PC-3 (cell line): ENCODE data around the gene NLRP1. TPM values are rescaled to one million over a fixed set of nuclear protein-coding genes. Genes with fewer than 3 reads are reported as not detected.
A peak's percentile ranks its signal among the peaks of the same experiment; 100 is the strongest.
"Not testable (repeated sequence)": the region's sequence is repeated elsewhere in the genome, so short reads cannot be mapped to it uniquely, and the experiment has no call there.

Source experiments
- ATAC-seq: fragments of 200-7000 bp; cut with Tn5 transposase; 2 replicates; pipeline ENCODE4 v1.9.1; 2020; ENCODE audit warnings: mild to moderate bottlenecking, moderate library complexity
- BruUV-seq: library from RNA; stranded (reverse); fragments of 400-500 nt; replicated peaks from 2 replicates; lab custom pipeline; 2021; lab: Mats Ljungman, UMichigan
- CTCF ChIA-PET: fragments of 300-600 bp; sonication (Branson Sonifier 250); formaldehyde crosslinking; loops from one replicate; lab custom pipeline; 2022; ENCODE audit warnings: antibody characterized with exemption; lab: Charles Lee
- POLR2A ChIA-PET: fragments of 300-600 bp; sonication (Branson Sonifier 250); formaldehyde crosslinking; loops from one replicate; lab custom pipeline; 2022; ENCODE audit warnings: antibody characterized with exemption; ENCODE audit not compliant: unreplicated experiment; lab: Charles Lee
- DNase-seq: peaks from one replicate; pipeline ENCODE4 v3.0.0-alpha.2; 2015
- H2AFZ ChIP-seq: fragments of 300-600 bp; sonication (generic); 2 replicates; pipeline ENCODE4 v1.6.0; 2016; ENCODE audit warnings: antibody characterized with exemption, low read length
- H3F3A ChIP-seq: fragments of 300-600 bp; sonication (generic); one replicate; pipeline ENCODE4 v1.6.0; 2017; ENCODE audit warnings: antibody characterized with exemption, low read length, control low read depth, mild to moderate bottlenecking; ENCODE audit not compliant: unreplicated experiment
- H3K27ac ChIP-seq: fragments of 300-600 bp; sonication (generic); 2 replicates; pipeline ENCODE4 v1.5.1; 2016; ENCODE audit warnings: mild to moderate bottlenecking, low read length
- H3K27me3 ChIP-seq: fragments of 300-600 bp; sonication (generic); 2 replicates; pipeline ENCODE4 v1.6.1; 2016; ENCODE audit warnings: low read length, mixed read lengths
- H3K36me3 ChIP-seq: fragments of 300-600 bp; sonication (generic); 2 replicates; pipeline ENCODE4 v1.6.1; 2016; ENCODE audit warnings: low read depth, mixed run types, low read length, mixed read lengths
- H3K4me1 ChIP-seq: fragments of 300-600 bp; sonication (generic); 2 replicates; pipeline ENCODE4 v1.5.1; 2016; ENCODE audit warnings: low read length; ENCODE audit not compliant: insufficient read depth
- H3K4me2 ChIP-seq: fragments of 300-600 bp; sonication (generic); 2 replicates; pipeline ENCODE4 v1.6.0; 2016; ENCODE audit warnings: low read length
- H3K4me3 ChIP-seq: fragments of 300-600 bp; sonication (generic); 2 replicates; pipeline ENCODE4 v1.5.1; 2016; ENCODE audit warnings: mild to moderate bottlenecking, low read length, mixed read lengths
- H3K79me2 ChIP-seq: fragments of 300-600 bp; sonication (generic); 2 replicates; pipeline ENCODE4 v1.6.1; 2017; ENCODE audit warnings: low read length, mixed read lengths
- H3K9ac ChIP-seq: fragments of 300-600 bp; sonication (generic); 2 replicates; pipeline ENCODE4 v1.6.0; 2016; ENCODE audit warnings: mild to moderate bottlenecking, low read length
- H3K9me2 ChIP-seq: fragments of 300-600 bp; sonication (generic); replicated peaks from 2 replicates; pipeline ENCODE4 v1.6.1; 2016; ENCODE audit warnings: mixed run types, low read length, mixed read lengths
- H3K9me3 ChIP-seq: fragments of 300-600 bp; sonication (generic); 2 replicates; pipeline ENCODE4 v1.6.1; 2016; ENCODE audit warnings: low read length, mixed read lengths
- H4K20me1 ChIP-seq: fragments of 300-600 bp; sonication (generic); 2 replicates; pipeline ENCODE4 v1.6.1; 2016; ENCODE audit warnings: low read length, mixed read lengths
- CTCF ChIP-seq: fragments of 300-600 bp; sonication (generic); conservative IDR thresholded peaks from 2 replicates; pipeline ENCODE4 v1.5.1; 2017; ENCODE audit warnings: antibody characterized with exemption, low read depth, mild to moderate bottlenecking, low read length
- EZH2 ChIP-seq: fragments of 300-600 bp; sonication (generic); IDR thresholded peaks from one replicate; pipeline ENCODE4 v1.6.1; 2017; ENCODE audit warnings: antibody characterized with exemption, mild to moderate bottlenecking, low read length; ENCODE audit not compliant: unreplicated experiment
- EZH2phosphoT487 ChIP-seq: fragments of 300-600 bp; sonication (generic); IDR thresholded peaks from 2 replicates; pipeline ENCODE4 v1.6.1; 2018; ENCODE audit warnings: mild to moderate bottlenecking, antibody characterized with exemption, low read length, borderline replicate concordance
- intact Hi-C: fragments of 100-400 bp; cut with micrococcal nuclease; formaldehyde crosslinking; loops from 2 replicates; pipeline ENCODE4 v1.9.0; 2023
- total RNA-seq: library from RNA; depleted of rRNA; stranded (reverse); fragments of >200 nt; gene quantifications from 2 replicates; pipeline ENCODE4 v1.2.3, GENCODE V29; 2014

Gene NLRP1
- total RNA-seq, 1 experiment from 2014 or later: 1.8 TPM

DNA sequence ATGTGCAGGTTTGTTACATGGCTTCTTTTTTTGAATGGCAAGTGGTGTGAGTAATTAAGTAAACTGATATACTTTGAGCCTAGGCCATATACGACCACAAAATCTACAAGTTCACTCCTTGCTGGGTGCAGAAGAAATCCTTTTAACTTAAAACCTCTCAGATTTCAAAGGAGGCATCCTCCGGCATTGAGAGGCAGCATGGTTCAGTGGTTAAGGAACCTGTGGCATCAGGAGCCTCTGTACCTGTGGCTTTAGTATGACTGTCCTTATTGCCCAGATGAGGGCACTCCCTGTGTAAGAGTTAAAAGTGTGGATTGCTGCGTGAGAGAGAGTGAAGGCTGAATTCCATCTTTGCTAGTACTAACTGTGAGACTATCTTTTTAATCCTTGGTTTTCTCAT, 3.3 kb downstream of the NLRP1 start:
- no peak for ATAC-seq
- Histone ChIP-seq H3F3A (peaks cover 9% of the 10 kb centered on the region), H3K4me1 (peaks cover 32% of the 10 kb centered on the region), H3K36me3 (no peaks in the 10 kb centered on the region), H3K27ac (no peak overlapping the region), H3K4me3 (no peak overlapping the region), H4K20me1 (no peaks in the 10 kb centered on the region), H3K4me2 (no peak overlapping the region), H3K27me3 (no peaks in the 10 kb centered on the region), H3K9me3 (no peaks in the 10 kb centered on the region), H3K9ac (no peak overlapping the region), H3K79me2 (no peaks in the 10 kb centered on the region), H2AFZ (no peak overlapping the region), H3K9me2 (no peaks in the 10 kb centered on the region)
- POLR2A ChIA-PET: no interaction called here
- CTCF ChIA-PET: no interaction called here
- DNase-seq: peak; percentile 37
- no peak for TF ChIP-seq EZH2phosphoT487
- TF ChIP-seq CTCF: no peak
- TF ChIP-seq EZH2: no peak
- no TSS peak for BruUV-seq
- intact Hi-C loops: loop anchor here (5.0 kb wide), 1 partner anchor 74 kb away; no protein-coding TSS in a partner anchor

DNA sequence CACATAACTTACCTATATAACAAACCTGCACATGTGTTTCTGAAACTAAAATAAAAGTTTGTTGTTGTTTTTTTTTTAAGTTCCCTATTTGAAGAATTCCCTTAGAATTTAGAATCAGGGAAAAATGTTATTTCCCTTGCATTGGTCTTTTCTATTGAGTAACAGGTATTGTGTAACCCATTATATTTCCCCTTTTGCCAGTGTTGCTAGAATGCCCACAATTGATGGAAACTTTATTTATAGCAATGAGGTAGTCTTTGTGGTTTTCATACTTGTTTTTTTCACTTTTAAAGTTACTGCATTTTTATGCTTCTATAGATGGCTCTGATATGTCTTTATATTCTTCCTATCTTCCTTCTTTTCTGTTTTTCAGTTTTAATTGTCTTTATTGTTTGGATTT, 3.9 kb downstream of the NLRP1 start:
- no peaks in the 10 kb centered on the region for H4K20me1 ChIP-seq
- H3K36me3 ChIP-seq: no peaks in the 10 kb centered on the region
- BruUV-seq: no TSS peak
- no peak for ATAC-seq
- no peaks in the 10 kb centered on the region for H3K9me3 ChIP-seq
- POLR2A ChIA-PET: no interaction called here
- peaks cover 26% of the 10 kb centered on the region for H3K4me1 ChIP-seq
- intact Hi-C loops: loop anchor here (5.0 kb wide), 1 partner anchor 73 kb away; no protein-coding TSS in a partner anchor
- peak; percentile 7 for DNase-seq
- TF ChIP-seq CTCF (no peak), EZH2 (no peak), EZH2phosphoT487 (no peak)
- H3F3A ChIP-seq: peaks cover 3% of the 10 kb centered on the region
- H3K79me2 ChIP-seq: no peaks in the 10 kb centered on the region
- no peaks in the 10 kb centered on the region for H3K9me2 ChIP-seq
- H3K27ac ChIP-seq: no peak overlapping the region
- no peak overlapping the region for H2AFZ ChIP-seq
- H3K27me3 ChIP-seq: no peaks in the 10 kb centered on the region
- no peak overlapping the region for H3K4me2 ChIP-seq
- no peak overlapping the region for H3K9ac ChIP-seq
- CTCF ChIA-PET: no interaction called here
- no peak overlapping the region for H3K4me3 ChIP-seq

DNA sequence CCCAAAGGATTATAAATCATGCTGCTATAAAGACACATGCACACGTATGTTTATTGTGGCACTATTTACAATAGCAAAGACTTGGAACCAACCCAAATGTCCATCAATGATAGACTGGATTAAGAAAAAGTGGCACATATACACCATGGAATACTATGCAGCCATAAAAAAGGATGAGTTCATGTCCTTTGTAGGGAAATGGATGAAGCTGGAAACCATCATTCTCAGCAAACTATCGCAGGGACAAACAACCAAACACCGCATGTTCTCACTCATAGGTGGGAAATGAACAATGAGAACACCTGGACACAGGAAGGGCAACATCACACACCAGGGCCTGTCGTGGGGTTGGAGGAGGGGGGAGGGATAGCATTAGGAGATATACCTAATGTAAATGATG, 5.5 kb downstream of the NLRP1 start:
- H2AFZ ChIP-seq, H3F3A ChIP-seq, ATAC-seq, H3K27ac ChIP-seq, H3K9ac ChIP-seq, H3K9me2 ChIP-seq, H4K20me1 ChIP-seq, CTCF ChIA-PET, DNase-seq, BruUV-seq, H3K4me2 ChIP-seq, H3K9me3 ChIP-seq, H3K79me2 ChIP-seq, H3K4me3 ChIP-seq, H3K27me3 ChIP-seq, POLR2A ChIA-PET, H3K36me3 ChIP-seq, intact Hi-C loops: not testable (repeated sequence)
- peaks cover 10% of the 10 kb centered on the region for H3K4me1 ChIP-seq

DNA sequence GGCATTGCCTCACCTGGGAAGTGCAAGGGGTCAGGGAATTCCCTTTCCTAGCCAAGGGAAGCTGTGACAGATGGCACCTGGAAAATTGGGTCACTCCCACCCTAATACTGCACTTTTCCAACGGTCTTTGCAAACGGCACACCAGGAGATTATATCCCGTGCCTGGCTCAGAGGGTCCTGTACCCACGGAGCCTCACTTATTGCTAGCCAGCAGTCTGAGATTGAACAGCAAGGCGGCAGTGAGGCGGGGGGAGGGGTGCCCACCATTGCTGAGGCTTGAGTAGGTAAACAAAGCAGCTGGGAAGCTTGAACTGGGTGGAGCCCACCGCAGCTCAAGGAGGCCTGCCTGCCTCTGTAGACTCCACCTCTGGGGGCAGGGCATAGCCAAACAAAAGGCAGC, 11.3 kb downstream of the NLRP1 start:
- H3K36me3 ChIP-seq, CTCF ChIA-PET, H3K27ac ChIP-seq, H4K20me1 ChIP-seq, H3K9me3 ChIP-seq, intact Hi-C loops, H3K4me1 ChIP-seq, H3F3A ChIP-seq, H3K79me2 ChIP-seq, ATAC-seq, H2AFZ ChIP-seq, H3K9ac ChIP-seq, POLR2A ChIA-PET, H3K27me3 ChIP-seq, H3K4me3 ChIP-seq, H3K4me2 ChIP-seq, BruUV-seq, DNase-seq, H3K9me2 ChIP-seq: not testable (repeated sequence)
